Frontal cortex (tissue), 4 donors: ENCODE data around the gene EFNB1. TPM values are rescaled to one million over a fixed set of nuclear protein-coding genes. Genes with fewer than 3 reads are reported as not detected.

ENCODE experiments used
- DNase-seq, 2 donors: peaks; one replicate each; pipeline ENCODE4 v3.0.0; 2012; ENCODE audit warnings: low spot score in 2 of 2
- FAIRE-seq: peaks from 2 replicates; lab custom pipeline; 2012; peaks lifted over from hg19 to GRCh38; lab: Jason Lieb, UNC
- total RNA-seq: library from RNA; depleted of rRNA; stranded (reverse); fragments of >200 nt; gene quantifications from one replicate; pipeline ENCODE4 v1.2.3, GENCODE V29; 2014
- donor health status: control.
- donor health status: control.
- donor health status: control.

The EFNB1 gene
- total RNA-seq, 1 donor from 2014 or later: 27.7 TPM

GRCh38 chrX:68841251-68842049 is 12.6 kb downstream of the EFNB1 start:
- DNase-seq: no peak
- no peak for FAIRE-seq

GRCh38 chrX:68842351-68842750 is 13.5 kb downstream of the EFNB1 start:
- FAIRE-seq: no peak
- DNase-seq: no peak

GRCh38 chrX:68842781-68843581 is 14.2 kb downstream of the EFNB1 start:
- DNase-seq (no peak), FAIRE-seq (no peak)

- no peak for FAIRE-seq
- no peak for DNase-seq
Observed at GRCh38 chrX:68843992-68844391, 15.2 kb downstream of the EFNB1 start.

- no peak for FAIRE-seq
- DNase-seq: no peak
Observed at GRCh38 chrX:68844581-68844980, 15.8 kb downstream of the EFNB1 start.

GRCh38 chrX:68846536-68846935 is 17.7 kb downstream of the EFNB1 start:
- no peak for DNase-seq
- no peak for FAIRE-seq

GRCh38 chrX:68847172-68847571 is 18.4 kb downstream of the EFNB1 start:
- DNase-seq (no peak), FAIRE-seq (no peak)

GRCh38 chrX:68848189-68848940 is 19.5 kb downstream of the EFNB1 start:
- DNase-seq (no peak), FAIRE-seq (no peak)

- no peak for DNase-seq
Observed at GRCh38 chrX:68851082-68851481, 22.3 kb downstream of the EFNB1 start.

GRCh38 chrX:68852046-68852445 is 23.2 kb downstream of the EFNB1 start:
- FAIRE-seq (no peak), DNase-seq (no peak)

More at GRCh38 chrX:68851082-68851481, 22.3 kb downstream of the EFNB1 start:
- no peak for FAIRE-seq

GRCh38 chrX:68853665-68854251 is 24.9 kb downstream of the EFNB1 start:
- FAIRE-seq (no peak), DNase-seq (no peak)

- DNase-seq (no peak), FAIRE-seq (no peak)
Observed at GRCh38 chrX:68865300-68865699, 36.5 kb downstream of the EFNB1 start.

GRCh38 chrX:68865926-68866325 is 37.1 kb downstream of the EFNB1 start:
- no peak for DNase-seq
- FAIRE-seq: no peak

- FAIRE-seq: no peak
Observed at GRCh38 chrX:68867458-68868112, 38.8 kb downstream of the EFNB1 start.

GRCh38 chrX:68868316-68868715 is 39.5 kb downstream of the EFNB1 start:
- DNase-seq (no peak), FAIRE-seq (no peak)

More at GRCh38 chrX:68867458-68868112, 38.8 kb downstream of the EFNB1 start:
- DNase-seq: no peak

- no peak for DNase-seq
- no peak for FAIRE-seq
Observed at GRCh38 chrX:68868902-68869800, 40.3 kb downstream of the EFNB1 start.

- FAIRE-seq: no peak
- no peak for DNase-seq
Observed at GRCh38 chrX:68870357-68870756, 41.5 kb downstream of the EFNB1 start.

GRCh38 chrX:68872171-68872570 is 43.4 kb downstream of the EFNB1 start:
- DNase-seq (no peak), FAIRE-seq (no peak)

- DNase-seq: no peak
Observed at GRCh38 chrX:68874076-68874475, 45.3 kb downstream of the EFNB1 start.

More at GRCh38 chrX:68874076-68874475, 45.3 kb downstream of the EFNB1 start:
- FAIRE-seq: no peak
